Liver (tissue), 9 donors: ENCODE measurements around the gene NFATC4. TPM values are rescaled to one million over a fixed set of nuclear protein-coding genes. Genes with fewer than 3 reads are reported as not detected.

Experiments
- DNase-seq: peaks from one replicate; pipeline ENCODE4 v3.0.0-alpha.2; 2017; ENCODE audit warnings: low spot score
- H3K27ac ChIP-seq, 2 donors: one replicate each; pipeline ENCODE4 v1.7.0; 2013; ENCODE audit warnings: inconsistent platforms in 2 of 2, low read length in 2 of 2, control low read depth in 1 of 2, low read depth in 1 of 2, mild to moderate bottlenecking in 1 of 2
- H3K27me3 ChIP-seq, 4 donors: one replicate each; pipeline versions ENCODE4 v1.6.1 to v1.7.0; 2013; ENCODE audit warnings: low read length in 3 of 4, inconsistent platforms in 1 of 4, mild to moderate bottlenecking in 1 of 4, moderate library complexity in 1 of 4; ENCODE audit not compliant: control insufficient read depth in 4 of 4, insufficient read depth in 4 of 4
- H3K36me3 ChIP-seq, 4 donors: one replicate each; pipeline versions ENCODE4 v1.6.1 to v1.7.0; 2013; ENCODE audit warnings: low read length in 3 of 4, mild to moderate bottlenecking in 3 of 4, low read depth in 1 of 4, moderate library complexity in 1 of 4; ENCODE audit not compliant: control insufficient read depth in 4 of 4, insufficient read depth in 3 of 4
- H3K4me1 ChIP-seq, 4 donors: one replicate each; pipeline versions ENCODE4 v1.6.1 to v1.7.0; 2013; ENCODE audit warnings: low read length in 3 of 4, mild to moderate bottlenecking in 3 of 4, moderate library complexity in 1 of 4; ENCODE audit not compliant: control insufficient read depth in 4 of 4, insufficient read depth in 4 of 4
- H3K4me3 ChIP-seq, 3 donors: one replicate each; pipeline versions ENCODE4 v1.6.1 to v1.7.0; 2013; ENCODE audit warnings: low read length in 3 of 3, control low read depth in 1 of 3, low read depth in 1 of 3, mild to moderate bottlenecking in 1 of 3
- H3K9ac ChIP-seq, 2 donors: one replicate each; pipeline ENCODE4 v1.7.0; 2013; ENCODE audit warnings: low read length in 2 of 2, mild to moderate bottlenecking in 2 of 2, moderate library complexity in 2 of 2, control low read depth in 1 of 2, low read depth in 1 of 2
- H3K9me3 ChIP-seq, 4 donors: one replicate each; pipeline versions ENCODE4 v1.6.1 to v1.7.0; 2013; ENCODE audit warnings: low read length in 3 of 4; ENCODE audit not compliant: control insufficient read depth in 4 of 4
- EGR1 ChIP-seq, 2 donors: IDR thresholded peaks; 2 replicates each; pipeline ENCODE4 v1.6.1; 2016 to 2018; ENCODE audit warnings: antibody characterized with exemption in 2 of 2, low read depth in 2 of 2
- FOXA1 ChIP-seq: IDR thresholded peaks from 2 replicates; pipeline ENCODE4 v1.6.1; 2016; ENCODE audit warnings: antibody characterized with exemption
- FOXA2 ChIP-seq: IDR thresholded peaks from 2 replicates; pipeline ENCODE4 v1.6.1; 2016; ENCODE audit warnings: antibody characterized with exemption
- GABPA ChIP-seq, 2 donors: IDR thresholded peaks in 1 of 2; conservative IDR thresholded peaks in 1 of 2; 2 replicates each; pipeline ENCODE4 v1.6.1; 2016; ENCODE audit warnings: antibody characterized with exemption in 2 of 2, mild to moderate bottlenecking in 1 of 2, moderate library complexity in 1 of 2
- HNF4A ChIP-seq, 2 donors: conservative IDR thresholded peaks; 2 replicates each; pipeline ENCODE4 v1.6.1; 2016; ENCODE audit warnings: antibody characterized with exemption in 2 of 2, mild to moderate bottlenecking in 2 of 2
- HNF4G ChIP-seq: IDR thresholded peaks from 2 replicates; pipeline ENCODE4 v1.6.1; 2016; ENCODE audit warnings: antibody characterized with exemption
- JUND ChIP-seq, 2 donors: IDR thresholded peaks; 2 replicates each; pipeline ENCODE4 v1.6.1; 2016; ENCODE audit warnings: antibody characterized with exemption in 2 of 2
- NR2F2 ChIP-seq: IDR thresholded peaks from 2 replicates; pipeline ENCODE4 v1.6.1; 2016; ENCODE audit warnings: antibody characterized with exemption
- RAD21 ChIP-seq, 2 donors: IDR thresholded peaks; 2 replicates each; pipeline ENCODE4 v1.6.1; 2016; ENCODE audit warnings: antibody characterized with exemption in 2 of 2, mild to moderate bottlenecking in 2 of 2
- SP1 ChIP-seq: IDR thresholded peaks from 2 replicates; pipeline ENCODE4 v1.6.1; 2018; ENCODE audit warnings: antibody characterized with exemption, mild to moderate bottlenecking
- TAF1 ChIP-seq: conservative IDR thresholded peaks from 2 replicates; pipeline ENCODE4 v1.6.1; 2016; ENCODE audit warnings: antibody characterized with exemption, mild to moderate bottlenecking
- YY1 ChIP-seq: IDR thresholded peaks from 2 replicates; pipeline ENCODE4 v1.6.1; 2016; ENCODE audit warnings: antibody characterized with exemption, mild to moderate bottlenecking
- WGBS: extraction: QIAGEN DNeasy Blood & Tissue Kit; methylation state at CpG from one replicate; pipeline ENCODE4 v1.1.7; 2013; 5-methylcytosine and 5-hydroxymethylcytosine counted together
- polyA plus RNA-seq, 2 donors: library from polyadenylated mRNA; stranded (reverse) in 1 of 2; unstranded in 1 of 2; fragments of 200-250 nt in 1 of 2; fragments of >200 nt in 1 of 2; fragmentation: Nextera tagmentation in 1 of 2; extraction: Ambion mirVana in 1 of 2; gene quantifications; one replicate each; pipeline versions ENCODE4 v1.2.1 to v1.2.3, GENCODE V29; 2013 to 2015
- total RNA-seq, 2 donors: library from RNA; depleted of rRNA; stranded (reverse); fragments of >200 nt; gene quantifications; one replicate each; pipeline ENCODE4 v1.2.3, GENCODE V29; 2014
- TF ChIP-seq, protein P1 (sequence below): IDR thresholded peaks from 2 replicates; pipeline ENCODE4 v1.6.1; 2016; ENCODE audit warnings: antibody characterized with exemption
- TF ChIP-seq, protein P2 (sequence below): fragments of 150-350 bp; IDR thresholded peaks from 2 replicates; pipeline ENCODE4 v1.5.1; 2017; ENCODE audit warnings: improper control_type of control experiment, low read depth, low read length; ENCODE audit not compliant: missing input control
- TF ChIP-seq, protein P3 (sequence below): IDR thresholded peaks from 2 replicates; pipeline ENCODE4 v1.6.1; 2016; ENCODE audit warnings: antibody characterized with exemption
- TF ChIP-seq, protein P4 (sequence below): IDR thresholded peaks from 2 replicates; pipeline ENCODE4 v1.6.1; 2016; ENCODE audit warnings: antibody characterized with exemption, mild to moderate bottlenecking
- TF ChIP-seq, protein P5 (sequence below): IDR thresholded peaks from 2 replicates; pipeline ENCODE4 v1.6.1; 2016; ENCODE audit warnings: antibody characterized with exemption
- donor health status: healthy.
- donor health status: healthy.
- donor health status: healthy.
- donor health status: healthy.
- donor health status: healthy.

NFATC4 gene
- total and polyA plus RNA-seq, 4 donors: 1.0 to 3.6 (median 1.8) TPM

DNA sequence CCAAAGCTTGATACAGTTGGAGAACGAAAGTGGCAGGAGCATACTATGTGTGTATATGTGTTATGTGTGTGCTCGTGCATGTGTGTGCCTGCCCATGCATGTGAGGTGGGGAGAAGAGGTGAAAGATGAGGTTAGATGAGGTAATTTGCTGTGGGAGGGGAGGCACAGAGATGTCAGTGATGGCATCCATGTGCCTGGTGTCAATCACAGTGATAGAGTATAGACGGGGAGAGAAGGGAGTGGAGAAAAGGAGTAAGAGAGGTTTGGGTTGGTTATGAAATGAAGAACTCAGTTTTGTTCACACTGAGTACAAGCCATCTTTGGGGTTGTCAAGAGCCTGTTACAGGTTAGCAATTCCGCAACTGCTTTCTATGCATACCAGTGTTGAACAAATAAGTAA is 16.2 kb downstream of the NFATC4 start (continued):
- no peak for TF ChIP-seq RAD21 (IDR thresholded peaks at IDR 0.05)
- no peak for TF ChIP-seq YY1
- no peak for TF ChIP-seq TAF1
- TF ChIP-seq, protein P1, sequence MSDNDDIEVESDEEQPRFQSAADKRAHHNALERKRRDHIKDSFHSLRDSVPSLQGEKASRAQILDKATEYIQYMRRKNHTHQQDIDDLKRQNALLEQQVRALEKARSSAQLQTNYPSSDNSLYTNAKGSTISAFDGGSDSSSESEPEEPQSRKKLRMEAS: no peak
- TF ChIP-seq HNF4A (conservative IDR thresholded peaks at IDR 0.05): no peak

DNA sequence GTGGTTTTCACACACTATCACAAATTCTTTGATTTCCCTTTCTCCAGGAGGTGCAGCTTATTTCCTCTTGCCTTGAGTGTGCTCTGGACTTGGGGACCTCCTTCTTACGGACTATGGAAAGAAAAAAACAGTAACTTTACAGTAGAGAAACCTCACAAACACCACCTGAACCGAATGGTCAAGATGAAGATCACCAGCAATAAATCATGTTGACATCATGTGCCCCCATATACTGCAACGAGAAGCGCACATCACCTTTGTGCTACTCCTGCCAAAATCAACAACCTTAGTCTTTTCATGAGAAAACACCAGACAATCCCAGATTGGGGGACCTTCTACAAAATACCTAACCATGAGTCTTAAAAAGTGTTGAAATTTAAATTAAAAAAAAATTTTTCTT is 17.5 kb downstream of the NFATC4 start:
- no peaks in the 10 kb centered on the region for H3K27me3 ChIP-seq
- WGBS: 83% methylated on average over 4 of the region's 4 CpGs
- H3K4me1 ChIP-seq: peaks cover 2 to 9% (median 7%) of the 10 kb centered on the region in 4 donors
- TF ChIP-seq, protein P2, sequence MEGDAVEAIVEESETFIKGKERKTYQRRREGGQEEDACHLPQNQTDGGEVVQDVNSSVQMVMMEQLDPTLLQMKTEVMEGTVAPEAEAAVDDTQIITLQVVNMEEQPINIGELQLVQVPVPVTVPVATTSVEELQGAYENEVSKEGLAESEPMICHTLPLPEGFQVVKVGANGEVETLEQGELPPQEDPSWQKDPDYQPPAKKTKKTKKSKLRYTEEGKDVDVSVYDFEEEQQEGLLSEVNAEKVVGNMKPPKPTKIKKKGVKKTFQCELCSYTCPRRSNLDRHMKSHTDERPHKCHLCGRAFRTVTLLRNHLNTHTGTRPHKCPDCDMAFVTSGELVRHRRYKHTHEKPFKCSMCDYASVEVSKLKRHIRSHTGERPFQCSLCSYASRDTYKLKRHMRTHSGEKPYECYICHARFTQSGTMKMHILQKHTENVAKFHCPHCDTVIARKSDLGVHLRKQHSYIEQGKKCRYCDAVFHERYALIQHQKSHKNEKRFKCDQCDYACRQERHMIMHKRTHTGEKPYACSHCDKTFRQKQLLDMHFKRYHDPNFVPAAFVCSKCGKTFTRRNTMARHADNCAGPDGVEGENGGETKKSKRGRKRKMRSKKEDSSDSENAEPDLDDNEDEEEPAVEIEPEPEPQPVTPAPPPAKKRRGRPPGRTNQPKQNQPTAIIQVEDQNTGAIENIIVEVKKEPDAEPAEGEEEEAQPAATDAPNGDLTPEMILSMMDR: no peak
- TF ChIP-seq, protein P3, sequence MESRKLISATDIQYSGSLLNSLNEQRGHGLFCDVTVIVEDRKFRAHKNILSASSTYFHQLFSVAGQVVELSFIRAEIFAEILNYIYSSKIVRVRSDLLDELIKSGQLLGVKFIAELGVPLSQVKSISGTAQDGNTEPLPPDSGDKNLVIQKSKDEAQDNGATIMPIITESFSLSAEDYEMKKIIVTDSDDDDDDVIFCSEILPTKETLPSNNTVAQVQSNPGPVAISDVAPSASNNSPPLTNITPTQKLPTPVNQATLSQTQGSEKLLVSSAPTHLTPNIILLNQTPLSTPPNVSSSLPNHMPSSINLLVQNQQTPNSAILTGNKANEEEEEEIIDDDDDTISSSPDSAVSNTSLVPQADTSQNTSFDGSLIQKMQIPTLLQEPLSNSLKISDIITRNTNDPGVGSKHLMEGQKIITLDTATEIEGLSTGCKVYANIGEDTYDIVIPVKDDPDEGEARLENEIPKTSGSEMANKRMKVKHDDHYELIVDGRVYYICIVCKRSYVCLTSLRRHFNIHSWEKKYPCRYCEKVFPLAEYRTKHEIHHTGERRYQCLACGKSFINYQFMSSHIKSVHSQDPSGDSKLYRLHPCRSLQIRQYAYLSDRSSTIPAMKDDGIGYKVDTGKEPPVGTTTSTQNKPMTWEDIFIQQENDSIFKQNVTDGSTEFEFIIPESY: no peak
- no peak for TF ChIP-seq FOXA2
- no peak overlapping the region for H3K27ac ChIP-seq
- no peaks in the 10 kb centered on the region for H3K36me3 ChIP-seq
- H3K4me3 ChIP-seq: no peak overlapping the region
- H3K9ac ChIP-seq: no peak overlapping the region
- no peaks in the 10 kb centered on the region for H3K9me3 ChIP-seq
- no peak for DNase-seq

DNA sequence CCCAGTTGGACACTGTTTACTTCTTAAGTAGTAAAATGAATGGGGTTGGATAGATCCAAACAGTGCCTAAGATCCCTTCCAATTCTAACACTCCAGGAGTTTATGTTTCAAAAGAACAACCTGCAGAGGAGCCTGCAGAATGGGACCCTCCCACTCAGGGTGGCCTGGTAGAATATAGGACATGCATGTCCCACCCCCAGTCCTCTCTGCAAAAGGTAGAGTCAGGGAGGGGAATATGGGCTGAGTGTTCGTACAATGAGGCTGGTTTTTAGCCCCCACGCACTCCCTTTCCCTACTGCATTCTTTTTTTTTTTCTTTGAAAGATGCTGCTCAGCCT is 19.0 kb downstream of the NFATC4 start:
- H3K27me3 ChIP-seq: no peaks in the 10 kb centered on the region
- DNase-seq: no peak
- H3K4me1 ChIP-seq: peaks cover 2 to 9% (median 8%) of the 10 kb centered on the region in 4 donors
- peak overlapping the region in 1 of 2 donors; percentile 8 for H3K27ac ChIP-seq
- H3K9me3 ChIP-seq: no peaks in the 10 kb centered on the region
- no peak overlapping the region for H3K9ac ChIP-seq
- H3K4me3 ChIP-seq: no peak overlapping the region
- WGBS: 90% methylated on average over 2 of the region's 2 CpGs
- no peak for TF ChIP-seq JUND (IDR thresholded peaks at IDR 0.05)
- TF ChIP-seq YY1: no peak
- TF ChIP-seq, protein P1: no peak
- TF ChIP-seq HNF4A (conservative IDR thresholded peaks at IDR 0.05): no peak
- TF ChIP-seq, protein P3: no peak
- TF ChIP-seq SP1: no peak
- TF ChIP-seq EGR1 (IDR thresholded peaks at IDR 0.05; ENCODE audit: low read depth in 2 of 2): no peak
- TF ChIP-seq NR2F2: no peak
- no peak for TF ChIP-seq HNF4G
- TF ChIP-seq RAD21 (IDR thresholded peaks at IDR 0.05): no peak
- no peak for TF ChIP-seq FOXA2
- no peak for TF ChIP-seq GABPA (IDR thresholded peaks at IDR 0.05 in 1 of 2, conservative IDR thresholded peaks at IDR 0.05 in 1 of 2)
- TF ChIP-seq, protein P4, sequence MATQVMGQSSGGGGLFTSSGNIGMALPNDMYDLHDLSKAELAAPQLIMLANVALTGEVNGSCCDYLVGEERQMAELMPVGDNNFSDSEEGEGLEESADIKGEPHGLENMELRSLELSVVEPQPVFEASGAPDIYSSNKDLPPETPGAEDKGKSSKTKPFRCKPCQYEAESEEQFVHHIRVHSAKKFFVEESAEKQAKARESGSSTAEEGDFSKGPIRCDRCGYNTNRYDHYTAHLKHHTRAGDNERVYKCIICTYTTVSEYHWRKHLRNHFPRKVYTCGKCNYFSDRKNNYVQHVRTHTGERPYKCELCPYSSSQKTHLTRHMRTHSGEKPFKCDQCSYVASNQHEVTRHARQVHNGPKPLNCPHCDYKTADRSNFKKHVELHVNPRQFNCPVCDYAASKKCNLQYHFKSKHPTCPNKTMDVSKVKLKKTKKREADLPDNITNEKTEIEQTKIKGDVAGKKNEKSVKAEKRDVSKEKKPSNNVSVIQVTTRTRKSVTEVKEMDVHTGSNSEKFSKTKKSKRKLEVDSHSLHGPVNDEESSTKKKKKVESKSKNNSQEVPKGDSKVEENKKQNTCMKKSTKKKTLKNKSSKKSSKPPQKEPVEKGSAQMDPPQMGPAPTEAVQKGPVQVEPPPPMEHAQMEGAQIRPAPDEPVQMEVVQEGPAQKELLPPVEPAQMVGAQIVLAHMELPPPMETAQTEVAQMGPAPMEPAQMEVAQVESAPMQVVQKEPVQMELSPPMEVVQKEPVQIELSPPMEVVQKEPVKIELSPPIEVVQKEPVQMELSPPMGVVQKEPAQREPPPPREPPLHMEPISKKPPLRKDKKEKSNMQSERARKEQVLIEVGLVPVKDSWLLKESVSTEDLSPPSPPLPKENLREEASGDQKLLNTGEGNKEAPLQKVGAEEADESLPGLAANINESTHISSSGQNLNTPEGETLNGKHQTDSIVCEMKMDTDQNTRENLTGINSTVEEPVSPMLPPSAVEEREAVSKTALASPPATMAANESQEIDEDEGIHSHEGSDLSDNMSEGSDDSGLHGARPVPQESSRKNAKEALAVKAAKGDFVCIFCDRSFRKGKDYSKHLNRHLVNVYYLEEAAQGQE: no peak
- TF ChIP-seq FOXA1: no peak
- TF ChIP-seq, protein P2: no peak
- no peak for TF ChIP-seq TAF1
- TF ChIP-seq, protein P5, sequence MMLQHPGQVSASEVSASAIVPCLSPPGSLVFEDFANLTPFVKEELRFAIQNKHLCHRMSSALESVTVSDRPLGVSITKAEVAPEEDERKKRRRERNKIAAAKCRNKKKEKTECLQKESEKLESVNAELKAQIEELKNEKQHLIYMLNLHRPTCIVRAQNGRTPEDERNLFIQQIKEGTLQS: no peak
- no peaks in the 10 kb centered on the region for H3K36me3 ChIP-seq
